ENCODE results near the gene PDS5A.

DNA sequence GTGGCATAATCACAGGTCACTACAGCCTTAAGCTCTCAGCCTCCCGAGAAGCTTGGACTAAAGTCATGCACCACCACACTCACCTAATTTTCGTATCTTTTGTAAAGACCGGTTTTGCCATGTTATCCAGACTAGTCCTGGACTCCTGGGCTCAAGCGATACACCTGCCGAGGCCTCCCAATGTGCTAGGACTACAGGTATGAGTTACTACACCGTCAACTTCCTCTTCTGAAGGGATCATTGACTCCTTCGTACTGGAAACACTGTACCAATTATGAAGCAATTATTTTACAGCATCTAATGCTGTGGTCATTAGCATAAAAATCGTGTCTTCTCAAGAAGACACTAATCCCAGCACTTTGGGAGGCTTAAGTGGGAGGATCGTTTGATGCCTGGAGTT lies 35.2 kb downstream of the PDS5A start:
- no peak for TF ChIP-seq POLR2A (IDR thresholded peaks at IDR 0.05)
- TF ChIP-seq, protein P1, sequence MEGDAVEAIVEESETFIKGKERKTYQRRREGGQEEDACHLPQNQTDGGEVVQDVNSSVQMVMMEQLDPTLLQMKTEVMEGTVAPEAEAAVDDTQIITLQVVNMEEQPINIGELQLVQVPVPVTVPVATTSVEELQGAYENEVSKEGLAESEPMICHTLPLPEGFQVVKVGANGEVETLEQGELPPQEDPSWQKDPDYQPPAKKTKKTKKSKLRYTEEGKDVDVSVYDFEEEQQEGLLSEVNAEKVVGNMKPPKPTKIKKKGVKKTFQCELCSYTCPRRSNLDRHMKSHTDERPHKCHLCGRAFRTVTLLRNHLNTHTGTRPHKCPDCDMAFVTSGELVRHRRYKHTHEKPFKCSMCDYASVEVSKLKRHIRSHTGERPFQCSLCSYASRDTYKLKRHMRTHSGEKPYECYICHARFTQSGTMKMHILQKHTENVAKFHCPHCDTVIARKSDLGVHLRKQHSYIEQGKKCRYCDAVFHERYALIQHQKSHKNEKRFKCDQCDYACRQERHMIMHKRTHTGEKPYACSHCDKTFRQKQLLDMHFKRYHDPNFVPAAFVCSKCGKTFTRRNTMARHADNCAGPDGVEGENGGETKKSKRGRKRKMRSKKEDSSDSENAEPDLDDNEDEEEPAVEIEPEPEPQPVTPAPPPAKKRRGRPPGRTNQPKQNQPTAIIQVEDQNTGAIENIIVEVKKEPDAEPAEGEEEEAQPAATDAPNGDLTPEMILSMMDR (IDR thresholded peaks at IDR 0.05) = no peak
